ENCODE measurements around the gene GRHPR. TPM values are rescaled to one million over a fixed set of nuclear protein-coding genes. Genes with fewer than 3 reads are reported as not detected.

GRHPR gene
- total RNA-seq, 6 experiments from 2014 or later = 159 to 424 (median 359) TPM

DNA sequence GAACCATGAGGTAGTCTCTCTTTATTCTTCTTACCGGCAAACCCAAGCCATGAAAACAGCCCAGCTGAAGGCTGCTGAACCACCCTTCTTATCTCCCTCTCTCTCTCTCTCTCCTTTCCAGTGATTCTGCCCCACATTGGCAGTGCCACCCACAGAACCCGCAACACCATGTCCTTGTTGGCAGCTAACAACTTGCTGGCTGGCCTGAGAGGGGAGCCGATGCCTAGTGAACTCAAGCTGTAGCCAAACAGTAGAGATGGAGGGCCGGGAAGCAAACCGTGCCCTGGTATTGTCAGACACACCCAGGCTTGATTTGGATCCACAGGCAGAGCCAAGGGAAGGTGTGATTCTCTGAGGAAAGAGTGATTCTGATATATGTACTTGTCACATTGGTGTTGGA lies 14.0 kb downstream of the GRHPR start:
- Histone ChIP-seq H3K4me1 (peaks cover 0 to 54% (median 14%) of the 10 kb centered on the region in 4 donors), H3K36me3 (peaks cover 4 to 89% (median 40%) of the 10 kb centered on the region in 4 donors), H3K9me3 (no peaks in the 10 kb centered on the region), H3K4me3 (no peak overlapping the region), H3K27me3 (no peaks in the 10 kb centered on the region), H3K27ac (no peak overlapping the region)
- 67% methylated on average over 1 of the region's 5 CpGs for WGBS (ENCODE audit: insufficient coverage, low coverage, low lambda C conversion rate, missing lambda C conversion rate)
- DNase-seq (no peak), ATAC-seq (peak in 1 of 4 donors; percentile 3)
- TF ChIP-seq, protein P1, sequence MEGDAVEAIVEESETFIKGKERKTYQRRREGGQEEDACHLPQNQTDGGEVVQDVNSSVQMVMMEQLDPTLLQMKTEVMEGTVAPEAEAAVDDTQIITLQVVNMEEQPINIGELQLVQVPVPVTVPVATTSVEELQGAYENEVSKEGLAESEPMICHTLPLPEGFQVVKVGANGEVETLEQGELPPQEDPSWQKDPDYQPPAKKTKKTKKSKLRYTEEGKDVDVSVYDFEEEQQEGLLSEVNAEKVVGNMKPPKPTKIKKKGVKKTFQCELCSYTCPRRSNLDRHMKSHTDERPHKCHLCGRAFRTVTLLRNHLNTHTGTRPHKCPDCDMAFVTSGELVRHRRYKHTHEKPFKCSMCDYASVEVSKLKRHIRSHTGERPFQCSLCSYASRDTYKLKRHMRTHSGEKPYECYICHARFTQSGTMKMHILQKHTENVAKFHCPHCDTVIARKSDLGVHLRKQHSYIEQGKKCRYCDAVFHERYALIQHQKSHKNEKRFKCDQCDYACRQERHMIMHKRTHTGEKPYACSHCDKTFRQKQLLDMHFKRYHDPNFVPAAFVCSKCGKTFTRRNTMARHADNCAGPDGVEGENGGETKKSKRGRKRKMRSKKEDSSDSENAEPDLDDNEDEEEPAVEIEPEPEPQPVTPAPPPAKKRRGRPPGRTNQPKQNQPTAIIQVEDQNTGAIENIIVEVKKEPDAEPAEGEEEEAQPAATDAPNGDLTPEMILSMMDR (IDR thresholded peaks at IDR 0.05) = no peak
- TF ChIP-seq POLR2A (IDR thresholded peaks at IDR 0.05) = no peak
- intact Hi-C loops (cut with DNase I) = no loop called here

DNA sequence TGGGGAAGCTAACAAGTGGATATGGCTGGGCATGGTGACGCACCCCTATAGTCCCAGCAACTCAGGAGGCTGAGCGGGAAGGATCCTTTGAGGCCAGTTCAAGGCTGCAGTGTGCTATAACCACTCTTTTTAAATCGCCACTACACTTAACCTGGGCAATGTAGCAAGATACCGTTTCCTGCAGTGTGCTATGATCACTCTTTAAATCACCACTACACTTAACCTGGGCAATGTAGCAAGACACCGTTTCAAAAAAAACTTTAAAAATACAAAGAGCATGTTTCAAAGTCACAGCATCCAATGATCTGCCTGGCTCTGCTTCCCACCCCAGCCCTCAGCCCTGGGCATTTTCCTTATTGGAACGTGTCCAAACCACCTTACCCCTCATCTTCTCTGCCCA lies 14.5 kb downstream of the GRHPR start:
- 82% methylated on average over 4 of the region's 6 CpGs for WGBS (ENCODE audit: insufficient coverage, low coverage, low lambda C conversion rate, missing lambda C conversion rate)
- no peak for DNase-seq

GRCh38 chr9:37437621-37438020 lies 15.1 kb downstream of the GRHPR start:
- H3K27me3 ChIP-seq = no peaks in the 10 kb centered on the region
- no peaks in the 10 kb centered on the region for H3K9me3 ChIP-seq
- TF ChIP-seq, protein P1 (IDR thresholded peaks at IDR 0.05) = no peak
- TF ChIP-seq POLR2A (IDR thresholded peaks at IDR 0.05) = no peak
- intact Hi-C loops (cut with DNase I) = no loop called here
- WGBS (ENCODE audit: insufficient coverage, low coverage, low lambda C conversion rate, missing lambda C conversion rate) = 85% methylated on average over 4 of the region's 4 CpGs
- no peak overlapping the region for H3K4me3 ChIP-seq
- H3K36me3 ChIP-seq = peaks cover 0 to 88% (median 41%) of the 10 kb centered on the region in 4 donors
- ATAC-seq (no peak), DNase-seq (no peak)
- H3K27ac ChIP-seq = no peak overlapping the region
- peaks cover 0 to 56% (median 16%) of the 10 kb centered on the region in 4 donors for H3K4me1 ChIP-seq

More for the DNA sequence above, 14.5 kb downstream of the GRHPR start:
- ATAC-seq = no peak
- H3K27ac ChIP-seq = no peak overlapping the region
- intact Hi-C loops (cut with DNase I) = no loop called here
- no peaks in the 10 kb centered on the region for H3K9me3 ChIP-seq
- TF ChIP-seq, protein P1 (IDR thresholded peaks at IDR 0.05) = no peak
- no peak for TF ChIP-seq POLR2A (IDR thresholded peaks at IDR 0.05)
- no peak overlapping the region for H3K4me3 ChIP-seq
- H3K36me3 ChIP-seq = peaks cover 0 to 89% (median 42%) of the 10 kb centered on the region in 4 donors
- H3K27me3 ChIP-seq = no peaks in the 10 kb centered on the region
- peaks cover 0 to 55% (median 14%) of the 10 kb centered on the region in 4 donors for H3K4me1 ChIP-seq

DNA sequence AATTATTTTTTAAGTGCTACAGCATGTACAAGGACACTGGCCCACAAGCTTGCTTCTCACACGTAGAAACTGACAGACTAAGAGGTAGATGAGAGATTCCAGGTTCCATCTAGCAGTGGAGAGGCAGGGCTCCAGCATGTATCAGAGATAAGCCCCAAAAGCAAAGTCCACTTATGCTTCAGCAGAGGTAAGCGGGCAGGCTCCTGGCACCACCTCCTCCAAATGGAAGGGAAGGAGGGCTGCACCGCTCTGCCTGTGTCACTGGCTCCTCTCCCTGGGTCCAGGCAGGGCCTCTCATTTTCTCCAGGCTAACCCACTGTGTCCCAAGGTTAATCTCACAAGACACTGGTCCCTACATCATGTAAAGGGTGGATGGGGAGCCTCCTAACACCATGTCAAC lies 15.9 kb downstream of the GRHPR start:
- Histone ChIP-seq H3K36me3 (peaks cover 0 to 81% (median 39%) of the 10 kb centered on the region in 4 donors), H3K4me1 (peaks cover 0 to 56% (median 20%) of the 10 kb centered on the region in 4 donors), H3K4me3 (no peak overlapping the region), H3K27ac (peak overlapping the region in 1 of 3 donors; percentile 7), H3K27me3 (no peaks in the 10 kb centered on the region), H3K9me3 (no peaks in the 10 kb centered on the region)
- DNase-seq (peak in 2 of 3 donors; percentile 68 to 74), ATAC-seq (peak; percentile 74 to 79 (median 76))
- intact Hi-C loops (cut with DNase I) = no loop called here
- 44% methylated on average over 2 of the region's 3 CpGs for WGBS (ENCODE audit: insufficient coverage, low coverage, low lambda C conversion rate, missing lambda C conversion rate)
- peak; percentile 17 for TF ChIP-seq POLR2A (IDR thresholded peaks at IDR 0.05)
- TF ChIP-seq, protein P1 (IDR thresholded peaks at IDR 0.05) = no peak

All from right lobe of liver (tissue), 6 donors.